HL-60 (cell line): ENCODE data around the gene SSC5D.

Experiments used
- DNase-seq, 2 experiments: peaks; one replicate each; pipeline ENCODE4 v3.0.0-alpha.2; 2010 to 2020; ENCODE audit warnings: low read depth in 1 of 2, low spot score in 1 of 2
- H3K27ac ChIP-seq: fragments of 250-450 bp; sonication (Bioruptor Pico); replicated peaks from 2 replicates; pipeline ENCODE4 v1.5.1; 2020; ENCODE audit warnings: mild to moderate bottlenecking, moderate library complexity
- H3K27me3 ChIP-seq: fragments of 250-450 bp; sonication (Bioruptor Pico); 2 replicates; pipeline ENCODE4 v1.5.1; 2021; ENCODE audit warnings: mild to moderate bottlenecking, moderate library complexity; ENCODE audit not compliant: insufficient read depth, poor library complexity, severe bottlenecking
- H3K4me3 ChIP-seq: replicated peaks from 2 replicates; pipeline ENCODE4 v1.5.1; 2011; ENCODE audit warnings: mild to moderate bottlenecking, control low read depth, low read length; ENCODE audit not compliant: insufficient read depth
- CTCF ChIP-seq: IDR thresholded peaks from one replicate; pipeline ENCODE4 v1.5.1; 2011; ENCODE audit warnings: low read length, control low read depth, inconsistent platforms; ENCODE audit not compliant: insufficient read depth
- GABPA ChIP-seq: IDR thresholded peaks from 2 replicates; pipeline ENCODE4 v1.6.1; 2012; ENCODE audit warnings: low read depth
- POLR2AphosphoS5 ChIP-seq: IDR thresholded peaks from 2 replicates; pipeline ENCODE4 v1.6.1; 2012; ENCODE audit warnings: low read depth
- REST ChIP-seq: IDR thresholded peaks from 2 replicates; pipeline ENCODE4 v1.6.1; 2012; ENCODE audit warnings: low read depth; ENCODE audit not compliant: insufficient replicate concordance
- SPI1 ChIP-seq: IDR thresholded peaks from 2 replicates; pipeline ENCODE4 v1.6.1; 2012; ENCODE audit warnings: low read depth, mild to moderate bottlenecking, borderline replicate concordance

SSC5D gene

GRCh38 chr19:55465460-55466240 lies 22.6 kb upstream of the SSC5D start:
- Histone ChIP-seq H3K4me3 (no peak overlapping the region), H3K27me3 (no peaks in the 10 kb centered on the region), H3K27ac (no peak overlapping the region)
- no peak for DNase-seq
- TF ChIP-seq GABPA, result no peak
- TF ChIP-seq POLR2AphosphoS5, result no peak
- no peak for TF ChIP-seq CTCF
- TF ChIP-seq SPI1, result no peak
- TF ChIP-seq REST, result no peak

DNA sequence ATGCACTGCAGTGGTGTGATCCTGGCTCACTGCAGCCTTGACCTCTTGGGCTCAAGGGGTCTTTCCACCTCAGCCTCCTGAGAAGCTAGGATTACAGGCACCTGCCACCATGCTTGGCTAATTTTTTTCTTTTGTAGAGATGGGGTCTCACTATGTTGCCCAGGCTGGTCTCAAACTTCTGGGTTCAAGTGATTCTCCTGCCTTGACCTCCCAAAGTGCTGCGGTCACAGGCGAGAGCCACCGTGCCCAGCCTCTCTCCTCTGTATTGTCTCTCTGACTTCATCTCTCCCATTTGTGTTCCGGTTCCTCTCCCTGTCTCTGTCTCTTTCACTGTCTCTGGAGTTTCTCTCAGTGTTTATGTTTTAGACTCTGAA lies 22.0 kb upstream of the SSC5D start:
- Histone ChIP-seq H3K4me3 (no peak overlapping the region), H3K27ac (no peak overlapping the region), H3K27me3 (no peaks in the 10 kb centered on the region)
- no peak for DNase-seq
- TF ChIP-seq GABPA (no peak), CTCF (no peak), POLR2AphosphoS5 (no peak), REST (no peak), SPI1 (no peak)

DNA sequence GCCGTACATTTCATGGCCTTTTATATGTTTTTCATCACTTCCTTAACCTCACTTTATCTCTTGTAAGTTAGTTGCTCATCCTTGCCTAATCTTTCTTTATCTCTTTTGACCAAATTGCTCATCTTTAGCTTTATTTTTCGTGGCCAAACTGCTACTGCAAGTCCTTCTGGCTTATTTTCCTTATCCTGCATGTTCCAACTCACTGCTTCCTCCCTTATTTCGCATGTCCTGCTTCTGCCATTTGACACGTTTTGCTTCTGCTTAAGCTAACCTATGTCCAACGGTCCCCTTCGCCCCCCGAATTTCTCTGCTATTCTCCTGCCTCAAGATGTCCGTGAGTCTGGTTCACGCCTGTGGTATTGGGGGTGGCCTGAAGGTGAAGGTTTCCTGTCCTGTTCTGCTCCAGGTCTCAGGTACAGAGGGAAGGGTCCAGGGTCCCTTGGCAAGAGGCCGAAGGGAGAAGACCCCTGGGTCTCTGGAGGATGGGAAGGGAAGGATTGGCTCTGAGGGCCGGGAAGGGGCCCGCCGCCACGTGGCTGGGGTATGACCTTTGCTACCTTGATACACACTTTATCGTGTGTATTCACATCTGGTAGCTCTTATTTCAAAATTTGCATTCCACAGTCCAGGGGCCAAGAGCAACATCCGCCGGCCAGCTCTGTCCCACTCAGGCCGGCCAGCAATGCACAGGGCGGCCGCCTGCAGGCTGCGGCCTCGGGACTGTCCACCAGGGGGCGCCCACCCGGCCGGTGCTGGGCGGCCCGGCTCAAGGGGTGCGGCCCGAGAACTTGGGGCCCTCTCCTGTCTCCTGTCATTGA lies 20.8 kb upstream of the SSC5D start:
- no peak overlapping the region for H3K27ac ChIP-seq
- H3K4me3 ChIP-seq, result no peak overlapping the region
- no peaks in the 10 kb centered on the region for H3K27me3 ChIP-seq
- peak in 1 of 2 experiments; percentile 41 for DNase-seq
- TF ChIP-seq POLR2AphosphoS5 (no peak), CTCF (peak; percentile 75)
